GM18519 (cell line): Measurements from ENCODE around the gene ATCAY.
"Not testable (repeated sequence)": the region's sequence is repeated elsewhere in the genome, so short reads cannot be mapped to it uniquely, and the experiment has no call there.

Experiments used
- ATAC-seq: cut with Tn5 transposase; IDR thresholded peaks from one replicate; pipeline ENCODE4 v1.9.1; 2021; ENCODE audit warnings: mild to moderate bottlenecking, moderate library complexity; ENCODE audit not compliant: unreplicated experiment, low FRiP score

Gene ATCAY

DNA sequence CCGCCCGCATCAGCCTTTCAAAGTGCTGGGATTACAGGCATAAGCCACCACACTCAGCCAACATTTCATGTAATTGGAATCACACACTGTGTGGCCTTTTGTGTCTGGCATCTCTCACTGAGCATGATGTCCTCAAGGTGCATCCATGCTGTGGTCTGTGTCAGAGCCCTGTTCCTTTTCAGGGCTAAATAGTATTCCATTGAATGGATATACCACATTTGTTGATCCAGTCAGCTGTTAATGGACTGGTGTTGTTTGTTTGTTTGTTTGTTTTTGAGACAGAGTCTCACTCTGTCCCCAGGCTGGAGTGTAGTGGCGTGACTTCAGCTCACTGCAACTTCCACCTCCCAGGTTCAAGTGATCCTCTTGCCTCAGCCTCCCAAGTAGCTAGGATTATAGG lies 17.9 kb downstream of the ATCAY start:
- ATAC-seq: no peak

DNA sequence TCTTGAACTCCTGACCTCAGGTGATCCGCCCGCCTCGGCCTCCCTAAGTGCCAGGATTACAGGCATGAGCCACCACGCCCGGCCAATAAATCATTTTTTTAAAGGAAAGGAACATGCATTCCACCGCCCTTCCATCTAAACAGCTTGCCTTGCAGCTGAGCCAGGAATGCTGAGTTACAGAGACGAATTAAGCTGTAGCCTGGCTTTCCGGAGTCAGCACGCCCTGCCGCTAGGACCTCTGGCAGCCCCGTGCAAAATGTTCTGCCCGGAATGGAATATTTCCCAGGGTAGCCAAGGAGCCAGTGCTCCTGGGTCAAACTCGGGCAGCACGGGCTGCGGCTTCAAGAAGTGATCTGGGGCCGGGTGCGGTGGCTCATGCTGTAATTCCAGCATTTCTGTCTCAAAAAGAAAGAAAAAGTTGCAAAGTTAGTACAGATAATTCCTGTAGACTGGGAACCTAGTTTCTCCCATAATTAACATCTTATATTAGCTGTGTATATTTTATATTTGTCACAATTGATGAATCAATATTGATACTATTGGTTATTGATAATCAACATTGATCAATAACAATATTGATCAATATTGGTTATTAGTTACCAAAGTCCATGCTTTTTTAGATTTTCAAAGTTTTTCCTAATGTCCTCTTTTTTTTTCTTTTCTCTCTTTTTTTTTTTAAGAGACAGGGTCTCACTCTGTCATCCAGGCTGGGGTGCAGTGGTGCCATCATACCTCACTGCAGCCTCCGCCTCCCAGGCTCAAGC lies 19.2 kb downstream of the ATCAY start:
- ATAC-seq: no peak

DNA sequence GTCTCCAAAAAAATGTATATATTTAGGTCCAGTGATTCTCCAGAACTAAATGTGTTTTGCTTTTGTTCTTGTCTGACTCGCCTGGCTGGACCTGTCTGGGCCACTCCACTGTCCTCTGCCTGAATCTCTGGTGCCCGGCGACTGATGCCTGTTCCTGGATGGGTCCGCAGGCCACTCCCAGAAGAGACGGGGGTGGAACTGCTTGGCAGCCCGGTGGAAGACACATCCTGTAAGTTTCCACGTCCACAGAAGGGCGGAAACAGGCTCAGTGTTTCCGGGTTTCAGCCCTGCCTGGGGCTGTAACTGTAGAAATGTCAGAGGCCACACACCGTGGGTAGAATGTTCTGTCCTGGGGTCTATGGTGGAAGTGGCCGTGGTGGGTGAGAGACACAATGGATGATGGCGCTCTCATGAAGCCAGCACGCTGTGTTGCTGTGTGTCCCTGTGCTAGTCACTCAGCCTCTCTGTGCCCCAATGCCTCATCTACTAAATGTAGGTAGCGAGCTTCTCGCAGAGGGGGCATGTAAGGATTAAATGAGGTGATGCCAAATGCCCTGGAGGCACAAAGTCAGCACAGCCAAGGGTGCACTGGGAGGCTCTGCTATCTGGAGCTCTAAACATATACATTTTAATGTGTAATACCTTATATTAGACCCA lies 22.0 kb downstream of the ATCAY start:
- ATAC-seq: no peak

DNA sequence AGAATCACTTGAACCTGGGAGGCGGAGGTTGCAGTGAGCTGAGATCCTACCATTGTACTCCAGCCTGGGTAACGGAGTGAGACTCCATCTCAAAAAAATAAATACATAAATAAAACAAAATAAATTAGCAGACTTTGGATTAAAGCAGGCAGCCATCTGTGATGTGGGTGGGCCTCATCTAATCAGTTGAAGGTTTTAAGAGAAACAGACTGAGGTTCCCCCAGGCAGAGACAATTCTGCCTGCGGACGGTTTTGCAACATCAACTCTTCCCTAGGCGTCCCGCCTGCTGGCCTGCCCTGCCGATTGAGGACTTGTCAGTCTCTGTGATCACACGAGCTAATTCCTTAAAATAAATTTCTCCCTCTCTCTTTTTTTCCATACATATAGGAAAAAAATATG lies 23.7 kb downstream of the ATCAY start:
- ATAC-seq: no peak

DNA sequence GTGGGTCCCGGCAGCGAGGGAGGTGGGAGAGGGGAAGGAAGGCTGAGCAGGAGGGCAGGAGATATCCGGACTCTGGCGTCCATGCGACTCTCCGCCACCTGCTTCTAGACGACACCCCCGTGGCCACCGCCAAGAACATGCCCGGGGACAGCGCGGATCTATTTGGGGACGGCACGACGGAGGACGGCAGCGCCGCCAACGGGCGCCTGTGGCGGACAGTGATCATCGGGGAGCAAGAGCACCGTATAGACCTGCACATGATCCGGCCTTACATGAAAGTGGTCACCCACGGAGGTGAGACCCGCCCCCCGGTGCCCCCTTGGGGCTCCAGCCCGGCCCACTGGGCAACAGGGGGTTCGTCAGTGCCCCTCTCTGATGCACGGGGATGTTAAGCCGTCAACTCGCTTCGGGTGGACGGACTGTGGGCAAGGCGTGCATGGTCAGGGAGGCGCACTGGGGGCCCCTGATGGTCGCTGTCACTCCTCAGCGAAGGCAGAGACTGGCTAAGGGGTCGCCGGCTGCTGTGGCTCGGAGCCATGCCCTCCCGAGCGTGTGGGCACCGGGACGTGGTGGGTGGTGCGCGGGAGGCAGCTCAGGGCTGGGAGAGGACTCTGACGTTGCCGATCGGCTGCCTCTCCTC lies 27.3 kb downstream of the ATCAY start:
- no peak for ATAC-seq

DNA sequence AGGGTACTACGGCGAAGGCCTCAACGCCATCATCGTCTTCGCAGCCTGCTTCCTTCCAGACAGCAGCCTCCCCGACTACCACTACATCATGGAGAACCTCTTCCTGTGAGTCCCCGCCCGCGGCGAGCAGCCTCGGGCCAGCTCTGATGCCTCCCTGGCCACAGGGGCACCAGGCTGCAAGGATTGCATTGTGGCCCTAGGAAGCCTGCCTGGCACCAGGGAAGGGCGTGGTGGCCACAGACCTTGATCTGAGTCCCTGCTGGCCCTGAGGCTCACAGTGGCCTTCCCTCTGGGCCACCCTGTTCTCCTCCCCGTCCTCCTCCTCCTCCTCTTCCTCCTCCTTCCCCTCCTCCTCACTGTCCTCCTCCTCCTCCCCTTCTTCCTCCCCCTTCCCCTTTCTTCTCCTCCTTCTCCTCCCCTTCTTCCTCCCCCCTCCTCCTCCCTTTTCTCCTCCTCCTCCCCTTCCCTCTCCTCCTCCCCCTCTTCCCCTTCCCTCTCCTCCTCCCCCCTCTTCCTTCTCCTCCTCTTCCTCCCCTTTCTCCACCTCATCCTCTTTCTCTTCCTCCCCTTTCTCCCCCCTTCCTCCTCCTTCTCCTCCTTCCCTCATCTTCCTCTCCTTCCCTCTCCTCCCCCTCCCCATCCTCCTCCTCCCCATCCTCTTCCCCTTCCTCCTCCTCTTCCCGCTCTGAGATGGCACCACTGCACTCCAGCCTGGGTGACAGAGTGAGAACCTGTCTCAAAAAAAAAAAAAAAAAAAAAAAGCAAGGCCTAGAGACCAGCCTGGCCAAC lies 28.0 kb downstream of the ATCAY start:
- no peak for ATAC-seq

DNA sequence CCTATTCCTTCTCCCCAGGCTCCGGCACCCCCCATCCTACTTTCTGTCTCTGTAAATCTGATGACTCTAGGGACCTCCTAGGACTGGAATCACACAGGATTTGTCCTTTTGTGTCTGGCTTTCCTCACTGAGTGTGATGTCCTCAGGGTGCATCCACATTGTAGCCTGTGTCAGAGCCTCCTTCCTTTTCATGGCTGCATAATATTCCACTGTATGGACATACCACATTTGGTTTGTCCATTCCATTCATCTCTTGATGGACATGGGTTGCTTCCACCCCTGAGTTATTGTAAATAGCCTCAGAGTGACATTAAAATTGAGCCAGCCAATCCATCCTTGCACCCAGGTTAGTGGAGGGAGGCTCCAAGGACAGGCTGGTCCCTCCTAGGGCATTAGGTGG lies 29.6 kb downstream of the ATCAY start:
- no peak for ATAC-seq

DNA sequence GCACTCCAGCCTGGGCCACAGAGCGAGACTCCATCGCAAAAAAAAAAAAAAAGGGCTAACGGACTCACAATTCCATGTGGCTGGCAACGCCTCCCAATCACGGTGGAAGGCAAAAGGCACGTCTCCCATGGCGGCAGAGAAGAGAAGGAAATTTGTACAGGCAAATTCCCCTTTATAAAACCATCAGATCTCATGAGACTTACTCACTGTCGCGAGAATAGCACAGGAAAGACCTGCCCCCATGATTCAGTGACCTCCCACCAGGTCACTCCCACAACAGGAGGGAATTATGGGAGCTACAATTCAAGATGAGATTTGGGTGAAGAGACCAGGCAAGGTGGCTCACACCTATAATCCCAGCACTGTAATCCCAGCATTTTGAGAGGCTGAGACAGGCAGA lies 33.7 kb downstream of the ATCAY start:
- ATAC-seq: no peak

DNA sequence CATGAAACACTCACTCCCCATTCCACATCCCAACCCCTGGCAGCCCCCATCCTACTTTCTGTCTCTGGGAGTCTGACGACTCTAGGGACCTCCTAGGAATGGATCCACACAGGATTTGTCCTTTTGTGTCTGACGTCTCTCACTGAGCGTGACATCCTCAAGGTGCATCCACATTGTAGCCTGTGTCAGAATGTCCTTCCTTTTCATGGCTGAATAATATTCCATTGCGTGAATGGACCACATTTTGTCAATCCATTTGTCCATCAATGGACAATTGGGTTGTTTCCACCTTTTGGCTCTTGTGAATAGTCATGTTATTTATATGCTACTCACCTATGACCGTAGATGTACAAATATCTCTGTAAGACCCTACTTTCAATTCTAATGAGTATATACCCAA lies 35.5 kb downstream of the ATCAY start:
- no peak for ATAC-seq

DNA sequence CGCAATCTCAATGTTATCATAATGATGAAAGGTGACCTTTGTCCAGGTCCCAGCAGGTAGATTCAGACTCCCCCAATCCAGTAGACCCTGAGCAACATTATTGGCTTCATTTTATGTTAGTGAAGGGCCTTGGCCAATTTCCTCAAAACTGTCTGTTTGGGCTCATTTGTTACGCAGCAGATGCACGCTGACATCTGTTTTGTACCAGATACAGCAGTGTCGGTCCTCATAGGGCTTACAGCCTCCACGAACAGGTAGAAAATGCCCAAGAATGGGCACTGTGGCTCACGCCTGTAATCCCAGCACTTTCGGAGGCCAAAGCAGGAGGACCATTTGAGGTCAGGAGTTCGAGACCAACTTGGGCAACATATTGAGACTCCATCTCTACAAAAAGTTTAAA lies 39.3 kb downstream of the ATCAY start:
- ATAC-seq: no peak

DNA sequence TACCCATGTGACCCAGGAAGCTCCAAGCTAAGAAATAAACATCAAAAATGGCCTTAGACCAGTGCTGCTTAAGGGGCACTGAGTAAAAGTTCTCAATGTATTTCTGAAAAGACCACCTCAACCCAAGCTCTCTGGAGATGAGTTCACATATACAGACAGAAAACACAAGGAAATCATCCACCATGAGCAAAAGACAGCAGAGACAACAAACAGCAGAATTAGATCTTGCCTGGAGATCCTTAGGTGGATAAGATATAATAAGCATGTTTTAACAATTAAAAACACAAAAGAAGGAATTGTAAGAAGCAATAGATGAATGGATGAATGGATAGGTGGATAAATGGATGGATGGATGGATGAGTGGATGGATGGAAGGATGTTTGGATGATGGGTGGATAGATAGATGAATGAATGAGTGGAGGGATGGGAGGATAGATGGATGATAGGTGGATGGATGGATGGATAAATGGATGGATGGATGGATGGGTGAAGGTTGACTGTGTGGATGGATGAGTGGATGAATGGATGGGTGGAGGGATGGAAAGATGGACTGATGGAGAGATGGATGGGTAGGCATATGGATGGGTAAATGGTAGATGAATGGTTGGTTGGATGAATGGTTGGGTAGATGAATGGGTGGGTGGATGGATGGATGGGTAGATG lies 42.7 kb downstream of the ATCAY start:
- no peak for ATAC-seq

DNA sequence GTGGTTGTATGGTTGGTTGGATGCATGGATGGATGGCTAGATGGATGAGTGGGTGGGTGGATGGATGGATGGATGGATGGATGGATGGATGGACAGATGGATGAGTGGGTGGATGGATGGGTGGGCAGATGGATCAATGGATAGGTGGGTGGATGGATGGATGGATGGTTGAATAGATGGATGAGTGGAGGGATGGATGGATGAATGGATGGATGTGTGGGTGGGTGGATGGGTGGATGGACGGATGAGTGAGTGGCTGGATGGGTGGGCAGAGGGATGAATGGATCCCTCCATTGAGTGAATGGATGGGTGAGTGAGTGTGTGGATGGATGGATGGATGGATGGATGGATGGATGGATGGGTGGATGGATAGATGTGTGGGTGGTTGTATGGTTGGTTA lies 43.4 kb downstream of the ATCAY start:
- no peak for ATAC-seq

DNA sequence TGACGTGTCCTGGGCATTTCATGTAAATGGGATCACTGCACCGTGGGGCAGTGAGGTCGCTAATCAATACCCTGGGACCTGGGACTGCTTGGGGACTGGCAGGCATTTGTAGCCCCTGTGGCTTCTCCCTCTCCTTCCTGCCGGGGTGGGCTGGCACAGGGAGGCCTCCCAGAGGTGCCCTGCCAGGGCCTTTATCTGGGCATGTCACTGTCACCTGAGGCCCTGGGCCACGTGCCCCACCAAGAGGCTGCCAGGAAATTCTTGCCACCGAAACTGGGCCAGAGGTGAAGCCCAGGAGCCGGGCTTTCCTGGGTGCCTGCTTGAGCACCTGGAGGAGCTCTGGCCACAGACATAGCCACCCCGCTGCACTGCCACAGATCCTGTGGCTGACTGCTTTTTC lies 50.6 kb downstream of the ATCAY start:
- ATAC-seq: no peak

DNA sequence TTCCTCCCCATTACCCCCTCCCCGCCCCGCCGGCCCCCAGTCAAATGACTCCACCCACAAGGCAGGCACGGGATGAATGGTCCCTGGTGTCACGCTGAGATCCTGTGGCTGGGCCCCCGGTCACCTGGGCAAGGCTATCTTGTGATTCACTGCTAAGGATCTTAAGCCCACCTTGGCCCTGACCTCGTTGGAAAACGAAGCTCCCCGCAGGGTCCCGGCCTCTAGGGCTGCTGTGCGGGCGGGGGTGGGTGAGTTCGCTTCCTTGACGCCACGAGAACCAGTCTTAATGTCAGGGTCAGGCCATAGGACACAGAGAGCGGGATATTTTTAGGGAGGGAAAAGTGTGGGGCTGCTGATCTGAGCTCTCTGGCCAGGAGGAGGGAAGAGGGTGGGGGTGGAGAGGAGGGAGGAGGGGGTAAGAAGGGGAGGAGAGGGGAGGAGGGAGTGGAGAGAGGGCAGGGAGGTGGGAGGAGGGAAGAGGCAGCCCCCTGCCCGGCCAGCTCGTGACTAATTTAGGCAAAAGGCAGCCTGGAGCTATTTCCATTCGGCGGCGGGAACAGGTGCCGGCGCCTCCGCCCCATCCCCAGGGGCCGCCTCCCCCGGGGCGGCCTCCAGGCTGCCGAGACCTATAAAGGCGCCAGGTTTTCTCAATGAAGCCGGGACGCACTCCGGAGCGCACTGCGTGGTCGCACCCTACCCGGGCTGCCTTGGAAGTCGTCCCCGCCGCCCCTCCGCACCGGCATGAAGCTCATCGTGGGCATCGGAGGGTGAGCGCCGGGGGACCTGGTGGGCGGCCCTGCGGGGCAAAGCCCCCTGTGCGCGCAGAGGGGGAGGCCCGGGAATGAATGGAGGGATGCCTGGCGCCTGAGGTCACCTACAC lies 52.7 kb downstream of the ATCAY start, which contains the start of gene NMRK2:
NMRK2 (plus strand) TSS at position 139 of the 880 bp plus-strand sequence; CDS start at position 742, 603 bp downstream.
- ATAC-seq: no peak

DNA sequence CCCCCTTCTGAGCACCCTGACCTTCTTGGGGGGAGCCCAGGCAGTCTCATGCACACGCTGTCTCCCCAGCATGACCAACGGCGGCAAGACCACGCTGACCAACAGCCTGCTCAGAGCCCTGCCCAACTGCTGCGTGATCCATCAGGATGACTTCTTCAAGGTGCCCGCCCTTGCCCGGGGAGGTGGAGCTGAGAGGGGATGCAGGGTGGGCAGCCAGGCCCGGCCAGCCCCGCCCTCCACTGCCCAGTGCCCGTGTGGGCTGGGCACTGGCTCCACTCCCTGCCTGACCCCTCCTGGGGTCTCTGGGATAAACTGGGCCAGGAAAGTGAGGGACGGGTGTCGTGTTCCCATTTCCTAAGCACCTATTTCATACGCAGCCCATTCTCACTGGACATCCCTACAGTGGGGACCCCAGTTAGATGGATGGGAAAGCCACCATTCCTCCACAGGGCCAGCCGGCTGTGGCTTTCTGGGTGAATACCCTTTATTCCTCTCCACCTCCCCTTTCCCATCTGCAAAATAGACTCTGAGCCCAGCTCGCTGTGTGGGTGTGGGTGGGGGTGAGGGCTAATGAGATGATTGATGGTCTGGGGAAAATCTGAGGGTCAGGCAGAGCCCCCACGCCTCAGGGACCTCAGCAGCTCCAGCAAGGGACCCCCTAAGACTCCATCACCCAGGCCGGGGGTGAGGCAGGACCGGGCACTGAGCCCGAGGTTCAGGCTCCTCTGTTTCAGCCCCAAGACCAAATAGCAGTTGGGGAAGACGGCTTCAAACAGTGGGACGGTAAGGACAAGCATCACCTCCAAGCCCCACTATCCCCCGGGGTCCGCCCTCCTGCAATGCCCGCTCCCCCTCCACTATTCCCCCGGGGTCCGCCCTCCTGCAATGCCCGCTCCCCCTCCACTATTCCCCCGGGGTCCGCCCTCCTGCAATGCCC lies 56.3 kb downstream of the ATCAY start:
- ATAC-seq: no peak

DNA sequence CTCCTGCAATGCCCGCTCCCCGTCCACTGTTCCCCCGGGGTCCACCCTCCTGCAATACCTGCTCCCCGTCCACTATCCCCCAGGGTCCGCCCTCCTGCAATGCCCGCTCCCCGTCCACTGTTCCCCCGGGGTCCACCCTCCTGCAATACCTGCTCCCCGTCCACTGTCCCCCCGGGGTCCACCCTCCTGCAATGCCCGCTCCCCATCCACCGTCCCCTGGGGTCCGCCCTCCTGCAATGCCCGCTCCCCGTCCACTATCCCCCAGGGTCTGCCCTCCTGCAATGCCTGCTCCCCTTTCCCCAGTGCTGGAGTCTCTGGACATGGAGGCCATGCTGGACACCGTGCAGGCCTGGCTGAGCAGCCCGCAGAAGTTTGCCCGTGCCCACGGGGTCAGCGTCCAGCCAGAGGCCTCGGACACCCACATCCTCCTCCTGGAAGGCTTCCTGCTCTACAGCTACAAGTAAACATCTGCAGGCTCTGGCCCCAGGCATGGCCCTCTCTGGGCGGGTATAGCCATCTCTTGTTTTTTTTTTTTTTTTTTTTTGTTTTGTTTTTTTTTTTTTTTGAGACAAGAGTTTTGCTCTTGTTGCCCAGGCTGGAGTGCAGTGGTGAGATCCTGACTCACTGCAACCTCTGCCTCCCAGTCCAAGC lies 57.9 kb downstream of the ATCAY start:
- not testable (repeated sequence) for ATAC-seq

DNA sequence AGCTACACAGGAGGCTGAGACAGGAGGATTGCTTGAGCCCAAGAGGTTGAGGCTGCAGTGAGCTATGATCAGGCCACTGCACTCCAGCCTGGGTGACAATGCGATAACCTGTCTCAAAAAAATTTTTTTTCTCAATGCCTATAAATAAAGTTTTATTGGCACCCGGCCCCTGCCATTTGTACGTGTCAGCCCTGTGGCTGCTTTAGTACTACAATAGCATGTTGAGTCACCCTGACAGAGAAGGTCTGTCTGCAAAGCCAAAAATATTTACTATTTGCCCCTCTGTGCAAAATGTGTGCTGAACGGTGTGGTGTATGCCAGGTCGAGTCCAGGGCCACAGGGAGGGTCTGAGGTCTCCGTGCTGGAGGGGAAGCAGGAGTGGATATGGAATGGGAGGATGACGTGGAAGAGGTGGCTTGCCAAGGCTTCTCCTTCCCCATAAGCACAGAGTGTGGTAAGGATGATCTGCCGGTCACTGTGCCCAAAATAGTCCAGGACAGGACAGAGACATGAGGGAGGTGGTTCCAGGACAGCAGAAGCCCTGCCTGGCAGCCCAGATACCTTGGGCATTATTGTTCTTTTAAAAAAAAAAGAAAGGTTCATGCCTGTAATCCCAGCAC lies 62.4 kb downstream of the ATCAY start:
- no peak for ATAC-seq
